ENCODE measurements around the gene FLCN.
"Not testable (repeated sequence)": the region's sequence is repeated elsewhere in the genome, so short reads cannot be mapped to it uniquely, and the experiment has no call there.

The FLCN gene

DNA sequence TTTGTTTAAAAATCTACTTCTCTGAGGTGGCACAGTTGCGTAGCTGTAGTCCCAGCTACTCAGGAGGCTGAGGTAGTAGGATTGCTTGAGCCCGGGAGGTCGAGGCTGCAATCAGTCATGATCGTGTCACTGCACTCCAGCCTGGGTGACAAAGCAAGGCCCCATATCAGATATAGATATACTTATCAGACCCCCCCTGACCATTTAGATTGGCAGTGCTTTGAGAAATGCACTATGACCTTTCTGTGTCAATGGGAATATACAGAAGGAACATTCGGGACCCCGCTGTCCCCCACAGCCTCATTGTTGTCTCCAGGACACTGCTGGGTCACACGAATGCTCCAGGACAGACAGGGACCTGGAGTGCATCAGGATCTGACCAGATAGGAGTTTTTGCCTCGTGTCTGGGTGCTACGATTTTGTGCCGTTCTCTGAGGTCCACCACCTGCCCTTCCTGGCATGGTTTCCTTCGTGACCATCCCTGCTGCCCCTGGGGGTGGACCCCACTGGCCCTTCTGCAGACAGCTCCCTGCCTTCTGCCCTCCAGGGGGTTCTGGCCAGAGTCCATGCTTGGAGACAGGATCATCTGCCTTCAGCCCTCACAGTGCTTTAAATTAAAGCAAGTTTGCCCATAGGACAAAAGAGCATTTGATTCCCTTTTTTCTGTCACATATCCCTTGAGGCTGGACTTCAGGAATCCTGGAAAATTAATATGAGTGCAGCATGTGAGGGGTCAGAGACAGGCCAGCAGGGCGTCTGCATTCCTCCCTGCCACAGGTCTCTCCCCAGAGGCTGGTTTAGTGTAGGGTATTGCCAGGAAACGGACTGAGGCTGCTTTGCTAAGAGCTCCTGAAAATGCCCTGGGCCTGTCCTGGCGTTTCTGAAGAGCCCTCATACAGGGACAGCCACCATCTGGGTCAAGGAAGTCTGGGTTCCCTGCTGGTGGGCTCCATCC lies 50.1 kb downstream of the FLCN start:
- DNase-seq (ENCODE audit: low read depth): no peak
- TF ChIP-seq, protein P1, sequence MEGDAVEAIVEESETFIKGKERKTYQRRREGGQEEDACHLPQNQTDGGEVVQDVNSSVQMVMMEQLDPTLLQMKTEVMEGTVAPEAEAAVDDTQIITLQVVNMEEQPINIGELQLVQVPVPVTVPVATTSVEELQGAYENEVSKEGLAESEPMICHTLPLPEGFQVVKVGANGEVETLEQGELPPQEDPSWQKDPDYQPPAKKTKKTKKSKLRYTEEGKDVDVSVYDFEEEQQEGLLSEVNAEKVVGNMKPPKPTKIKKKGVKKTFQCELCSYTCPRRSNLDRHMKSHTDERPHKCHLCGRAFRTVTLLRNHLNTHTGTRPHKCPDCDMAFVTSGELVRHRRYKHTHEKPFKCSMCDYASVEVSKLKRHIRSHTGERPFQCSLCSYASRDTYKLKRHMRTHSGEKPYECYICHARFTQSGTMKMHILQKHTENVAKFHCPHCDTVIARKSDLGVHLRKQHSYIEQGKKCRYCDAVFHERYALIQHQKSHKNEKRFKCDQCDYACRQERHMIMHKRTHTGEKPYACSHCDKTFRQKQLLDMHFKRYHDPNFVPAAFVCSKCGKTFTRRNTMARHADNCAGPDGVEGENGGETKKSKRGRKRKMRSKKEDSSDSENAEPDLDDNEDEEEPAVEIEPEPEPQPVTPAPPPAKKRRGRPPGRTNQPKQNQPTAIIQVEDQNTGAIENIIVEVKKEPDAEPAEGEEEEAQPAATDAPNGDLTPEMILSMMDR (IDR thresholded peaks at IDR 0.05; ENCODE audit: low read length, missing control alignments): no peak
- no peak overlapping the region for H3K4me3 ChIP-seq (replicated peaks; ENCODE audit: low read depth, low read length)

DNA sequence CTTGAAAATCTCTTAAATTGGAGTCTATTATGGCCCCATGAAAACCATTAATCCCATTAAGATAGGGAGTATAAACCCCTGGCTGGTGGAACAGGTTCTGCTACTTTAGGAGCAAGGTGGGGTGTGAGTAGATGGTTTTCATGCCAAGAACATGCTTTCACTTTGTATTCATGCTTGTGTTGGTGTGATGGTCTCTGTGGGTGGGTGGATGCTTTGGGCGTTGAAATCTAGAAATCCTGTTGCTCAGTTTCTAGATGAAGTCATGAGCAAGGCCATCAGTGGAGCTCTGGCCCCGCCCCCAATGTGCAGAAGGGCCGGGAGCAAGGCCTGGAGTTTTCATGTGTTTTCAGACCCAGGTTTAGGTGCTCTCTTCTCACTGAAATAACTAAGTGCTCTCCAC lies 50.9 kb downstream of the FLCN start:
- no peak for DNase-seq (ENCODE audit: low read depth)
- H3K4me3 ChIP-seq (replicated peaks; ENCODE audit: low read depth, low read length): no peak overlapping the region
- TF ChIP-seq, protein P1 (IDR thresholded peaks at IDR 0.05; ENCODE audit: low read length, missing control alignments): no peak

DNA sequence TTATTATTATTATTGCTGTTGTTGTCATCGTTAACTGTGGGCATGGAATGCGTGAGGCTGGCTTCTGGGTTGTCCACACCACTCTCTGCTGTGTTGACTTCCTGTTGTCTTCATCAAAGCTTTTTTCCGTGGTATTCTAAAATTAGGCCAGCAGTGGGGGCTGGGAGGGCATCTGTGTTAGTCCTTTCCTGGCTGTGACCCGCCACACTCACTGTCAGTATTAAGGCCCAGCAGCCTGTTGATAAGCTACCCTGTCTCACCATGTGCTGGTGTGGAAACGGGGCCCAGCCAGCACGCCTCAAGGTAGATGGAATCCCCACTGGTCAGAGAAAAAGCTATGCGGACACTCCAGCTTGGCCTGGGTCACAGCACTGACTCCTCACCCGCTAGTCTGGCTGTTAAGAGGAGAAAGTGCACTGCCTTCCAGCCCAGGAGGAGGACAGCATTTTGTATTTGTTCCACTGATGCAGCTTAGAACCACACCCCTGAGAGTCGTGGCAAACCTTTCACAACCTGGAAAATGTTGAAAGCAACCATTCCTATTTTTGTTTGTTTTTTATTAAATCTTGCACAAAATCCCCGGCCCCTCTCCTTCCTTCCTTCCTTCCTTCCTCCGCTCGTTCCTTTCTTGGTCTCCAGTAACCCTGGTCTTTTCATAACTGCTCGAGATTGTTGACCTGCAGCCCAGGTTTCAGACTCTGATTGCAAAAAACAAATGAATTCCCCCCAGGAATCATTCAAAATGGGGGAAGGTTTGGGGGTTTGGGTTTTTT lies 51.8 kb downstream of the FLCN start:
- H3K4me3 ChIP-seq (replicated peaks; ENCODE audit: low read depth, low read length); DNase-seq (ENCODE audit: low read depth): not testable (repeated sequence)

DNA sequence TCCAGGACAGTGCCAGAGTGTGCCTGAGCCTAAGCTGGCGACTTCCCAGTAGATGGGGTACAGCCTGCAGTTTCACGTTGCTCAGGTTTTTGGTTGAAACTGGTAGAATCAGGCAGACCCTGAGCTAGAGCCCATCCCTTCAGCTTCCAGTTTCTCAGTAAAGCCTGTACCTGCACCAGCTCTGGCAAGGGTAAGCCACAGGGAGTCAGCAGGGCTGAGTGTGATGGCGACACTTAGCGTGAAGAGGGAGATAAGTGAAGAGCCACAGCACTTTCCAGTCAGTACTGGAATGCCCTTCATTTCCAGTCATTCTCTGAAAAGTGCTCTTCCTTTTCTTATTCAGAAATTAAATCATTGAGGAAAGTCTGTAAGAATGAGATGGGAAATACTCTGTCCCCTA lies 53.2 kb downstream of the FLCN start:
- H3K4me3 ChIP-seq (replicated peaks; ENCODE audit: low read depth, low read length): no peak overlapping the region
- TF ChIP-seq, protein P1 (IDR thresholded peaks at IDR 0.05; ENCODE audit: low read length, missing control alignments): no peak
- no peak for DNase-seq (ENCODE audit: low read depth)

DNA sequence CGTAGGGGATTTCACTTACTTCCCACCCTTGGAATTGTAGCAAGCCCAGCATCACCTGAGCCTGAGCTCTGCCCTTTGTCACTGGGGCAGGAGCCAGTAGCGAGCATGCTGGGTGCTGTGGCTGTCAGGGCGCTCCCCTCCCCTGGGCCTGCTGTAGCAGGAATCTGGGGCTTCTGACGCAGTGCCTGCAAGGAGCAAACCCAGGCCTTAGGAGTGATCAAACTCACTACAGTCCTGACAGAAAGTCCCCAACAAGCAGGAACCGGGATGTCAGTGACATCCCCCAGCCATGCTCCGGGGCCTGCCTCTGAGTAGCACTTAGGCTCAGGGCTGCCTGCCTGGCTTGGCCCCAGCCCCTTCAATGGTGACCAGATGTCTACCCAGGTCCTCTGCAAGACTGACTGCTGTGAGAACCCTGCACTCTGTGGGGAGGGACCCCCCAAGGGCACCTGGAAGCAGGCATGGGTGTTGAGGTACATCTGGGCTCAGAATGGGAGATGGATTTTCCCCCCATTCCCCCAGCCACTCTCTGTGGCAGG lies 54.3 kb downstream of the FLCN start:
- no peak overlapping the region for H3K4me3 ChIP-seq (replicated peaks; ENCODE audit: low read depth, low read length)
- DNase-seq (ENCODE audit: low read depth): no peak
- TF ChIP-seq, protein P1 (IDR thresholded peaks at IDR 0.05; ENCODE audit: low read length, missing control alignments): no peak

DNA sequence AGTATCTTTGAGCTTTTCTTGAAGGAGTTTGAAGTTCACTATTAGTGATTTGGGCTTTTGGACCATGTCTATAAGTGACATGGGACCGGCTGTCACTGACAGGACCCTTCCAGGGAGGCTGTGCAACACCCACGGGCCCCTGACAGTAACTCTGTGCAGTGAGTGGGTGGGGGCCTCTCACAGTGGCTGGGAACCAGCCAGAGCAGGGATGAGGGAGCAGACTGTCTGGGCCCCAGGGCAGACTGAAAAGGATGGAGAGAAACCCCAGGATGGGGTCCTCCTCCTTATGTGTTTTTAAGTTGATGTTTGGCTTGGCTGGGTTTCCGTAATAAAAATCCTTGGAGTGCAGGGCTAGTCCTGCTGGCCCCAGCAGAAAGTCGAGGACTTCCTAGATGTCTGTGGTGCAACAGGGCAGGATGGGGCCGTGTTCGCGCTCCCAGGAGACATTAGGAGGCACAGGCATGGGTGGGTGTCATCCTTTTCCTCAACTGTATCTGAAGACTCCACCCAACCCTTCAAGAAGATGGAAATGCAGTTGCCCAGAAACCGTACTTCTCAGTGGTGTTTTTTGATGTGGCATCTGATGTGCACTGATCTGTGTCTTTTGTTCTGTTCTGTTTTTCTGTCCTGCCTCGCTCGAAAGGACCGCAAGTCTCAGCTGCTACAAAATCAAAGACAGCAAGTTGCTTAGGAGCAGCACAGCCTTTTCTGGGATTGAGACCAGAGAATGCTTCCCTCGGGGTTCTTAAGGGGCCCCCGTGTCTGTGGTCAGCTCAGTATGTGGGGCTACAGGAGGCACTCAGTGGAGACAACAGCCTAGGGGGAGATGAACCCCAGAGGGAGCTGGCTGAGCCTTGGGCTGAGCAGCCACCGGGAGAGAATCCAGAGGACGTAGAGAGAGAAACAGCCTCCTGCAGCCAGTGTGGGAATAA lies 55.0 kb downstream of the FLCN start:
- TF ChIP-seq, protein P1 (IDR thresholded peaks at IDR 0.05; ENCODE audit: low read length, missing control alignments): no peak
- no peak for DNase-seq (ENCODE audit: low read depth)
- no peak overlapping the region for H3K4me3 ChIP-seq (replicated peaks; ENCODE audit: low read depth, low read length)
